Upper lobe of left lung (tissue), 4 donors: ENCODE measurements around the gene FHIT.

Experiments used
- EP300 ChIP-seq, 4 donors: sonication (generic); formaldehyde crosslinking; IDR thresholded peaks; one replicate each; pipeline ENCODE4 v1.5.1; 2017; ENCODE audit warnings: antibody characterized with exemption in 4 of 4, control low read depth in 2 of 4
- POLR2A ChIP-seq, 4 donors: fragments of 450-650 bp; IDR thresholded peaks; one replicate each; pipeline ENCODE4 v1.5.1; 2016 to 2017; ENCODE audit warnings: antibody characterized with exemption in 4 of 4, mild to moderate bottlenecking in 2 of 4
- POLR2AphosphoS5 ChIP-seq, 2 donors: sonication (generic); formaldehyde crosslinking; IDR thresholded peaks; one replicate each; pipeline ENCODE4 v1.5.1; 2017; ENCODE audit warnings: antibody characterized with exemption in 2 of 2
- TF ChIP-seq, protein P1 (sequence below), 6 experiments: fragments of 450-650 bp in 4 of 6; fragments of 200-600 bp in 2 of 6; sonication (generic) in 2 of 6; IDR thresholded peaks; one replicate each; pipeline ENCODE4 v1.5.1; 2016 to 2019; ENCODE audit warnings: antibody characterized with exemption in 6 of 6

GRCh38 chr3:59752925-59753324 lies 1498.3 kb downstream of the FHIT start:
- TF ChIP-seq POLR2AphosphoS5 (IDR thresholded peaks at IDR 0.05) (no peak), POLR2A (IDR thresholded peaks at IDR 0.05) (no peak), EP300 (IDR thresholded peaks at IDR 0.05) (no peak)
- TF ChIP-seq, protein P1, sequence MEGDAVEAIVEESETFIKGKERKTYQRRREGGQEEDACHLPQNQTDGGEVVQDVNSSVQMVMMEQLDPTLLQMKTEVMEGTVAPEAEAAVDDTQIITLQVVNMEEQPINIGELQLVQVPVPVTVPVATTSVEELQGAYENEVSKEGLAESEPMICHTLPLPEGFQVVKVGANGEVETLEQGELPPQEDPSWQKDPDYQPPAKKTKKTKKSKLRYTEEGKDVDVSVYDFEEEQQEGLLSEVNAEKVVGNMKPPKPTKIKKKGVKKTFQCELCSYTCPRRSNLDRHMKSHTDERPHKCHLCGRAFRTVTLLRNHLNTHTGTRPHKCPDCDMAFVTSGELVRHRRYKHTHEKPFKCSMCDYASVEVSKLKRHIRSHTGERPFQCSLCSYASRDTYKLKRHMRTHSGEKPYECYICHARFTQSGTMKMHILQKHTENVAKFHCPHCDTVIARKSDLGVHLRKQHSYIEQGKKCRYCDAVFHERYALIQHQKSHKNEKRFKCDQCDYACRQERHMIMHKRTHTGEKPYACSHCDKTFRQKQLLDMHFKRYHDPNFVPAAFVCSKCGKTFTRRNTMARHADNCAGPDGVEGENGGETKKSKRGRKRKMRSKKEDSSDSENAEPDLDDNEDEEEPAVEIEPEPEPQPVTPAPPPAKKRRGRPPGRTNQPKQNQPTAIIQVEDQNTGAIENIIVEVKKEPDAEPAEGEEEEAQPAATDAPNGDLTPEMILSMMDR (IDR thresholded peaks at IDR 0.05) = no peak
